GM03348 (cell line): ENCODE measurements around the gene GPX3.

ENCODE experiments used
- DNase-seq: peaks from one replicate; pipeline ENCODE4 v3.0.0; 2012; ENCODE audit warnings: low spot score

Gene GPX3

DNA sequence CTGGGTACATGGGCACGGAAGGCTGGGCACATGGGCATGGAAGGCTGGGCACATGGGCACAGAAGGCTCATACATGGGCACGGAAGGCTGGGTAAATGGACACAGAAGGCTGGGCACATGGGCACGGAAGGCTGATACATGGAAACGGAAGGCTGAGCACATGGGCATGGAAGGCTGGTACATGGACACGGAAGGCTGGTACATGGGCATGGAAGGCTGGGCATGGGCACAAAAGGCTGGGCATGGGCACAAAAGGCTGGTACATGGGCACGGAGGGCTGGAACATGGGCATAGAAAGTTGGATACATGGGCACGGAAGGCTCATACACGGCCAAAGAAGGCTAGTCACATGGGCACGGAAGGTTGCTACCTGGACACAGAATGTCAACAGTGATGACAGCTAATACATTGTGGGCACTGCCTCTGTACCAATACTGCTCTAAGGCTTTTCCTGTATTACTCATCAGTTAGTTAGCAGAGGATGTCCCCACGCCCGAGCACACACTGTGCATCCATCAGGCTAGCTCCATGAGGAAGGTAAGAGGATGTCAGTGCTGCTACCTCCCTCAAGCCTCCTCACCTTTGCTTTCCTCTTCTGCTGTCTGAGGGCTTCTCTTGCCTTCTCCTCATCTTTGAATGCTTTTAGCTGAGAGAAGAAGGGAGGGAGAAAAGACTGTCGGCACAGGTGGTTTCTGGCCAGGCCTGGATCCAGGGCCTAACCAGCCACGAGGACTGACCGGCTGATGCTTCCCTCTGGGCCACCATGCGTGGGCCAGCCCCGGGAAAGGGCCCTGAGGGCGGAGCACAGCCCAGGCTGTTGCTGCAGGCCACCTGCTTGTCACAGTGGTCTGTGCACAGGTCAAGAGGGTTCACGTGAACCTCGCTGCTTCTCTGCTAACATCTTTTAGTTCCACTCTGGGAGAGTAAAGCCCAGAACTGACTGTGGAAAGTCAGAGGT, 14.3 kb downstream of the GPX3 start:
- no peak for DNase-seq

DNA sequence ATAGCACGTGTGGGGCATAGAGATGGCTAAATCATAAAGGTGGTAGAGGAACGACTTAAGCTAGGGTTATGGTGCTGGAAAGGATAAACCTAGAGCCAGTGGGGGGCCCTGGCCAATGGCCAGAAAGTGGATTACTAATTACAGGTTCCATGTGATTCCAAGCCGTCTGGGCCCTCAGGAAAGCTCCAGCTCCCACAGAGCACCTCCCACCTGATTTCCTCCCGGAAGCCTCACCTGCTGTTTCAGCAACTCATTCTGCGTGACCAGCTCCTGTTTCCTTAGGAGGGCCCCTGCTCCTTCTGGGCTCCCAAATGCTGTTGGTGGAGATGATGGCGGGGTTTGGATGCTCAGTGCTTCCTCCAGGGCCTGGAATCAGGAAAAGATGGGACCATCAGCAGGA, 16.2 kb downstream of the GPX3 start:
- DNase-seq: no peak

DNA sequence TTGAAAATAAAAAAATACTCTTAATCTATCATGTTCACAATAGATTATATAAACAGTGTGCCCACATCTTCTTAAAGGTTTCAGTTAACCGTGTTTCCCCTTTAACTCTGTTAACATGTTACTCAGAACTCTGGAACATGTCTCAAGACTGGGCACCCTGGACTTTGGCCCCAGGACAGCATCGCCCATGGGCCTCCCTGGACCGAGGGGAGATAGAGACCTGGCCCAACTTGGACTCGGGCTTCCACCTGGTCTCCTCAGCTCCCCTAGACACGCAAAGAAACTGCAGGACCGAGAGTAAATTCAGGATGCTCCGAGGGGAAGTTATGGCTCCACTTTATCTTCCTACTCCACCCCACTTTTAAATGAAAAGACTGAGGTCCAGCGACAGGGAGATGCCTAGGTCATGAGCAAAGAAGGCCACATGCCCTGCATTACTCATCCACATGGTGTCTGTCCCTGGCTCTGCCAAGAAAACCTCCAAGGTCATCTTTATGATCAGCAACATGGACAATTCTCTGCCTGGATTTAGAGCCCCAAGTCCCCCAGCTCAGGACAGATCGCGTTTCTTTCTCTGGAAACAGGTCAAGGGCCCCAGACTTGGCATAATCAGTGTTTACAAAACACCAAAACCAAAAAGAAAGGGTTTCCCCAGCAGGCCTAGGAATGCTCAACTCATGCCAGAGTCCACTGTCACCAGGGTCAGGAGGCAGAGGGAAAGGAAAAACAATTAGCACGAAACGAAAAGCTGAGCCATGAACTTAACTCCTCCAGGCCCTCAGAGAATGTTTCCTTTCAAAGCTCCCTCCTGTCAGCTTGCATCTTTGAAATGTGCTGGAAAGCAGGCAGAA, 17.4 kb downstream of the GPX3 start:
- peak; percentile 81 for DNase-seq

DNA sequence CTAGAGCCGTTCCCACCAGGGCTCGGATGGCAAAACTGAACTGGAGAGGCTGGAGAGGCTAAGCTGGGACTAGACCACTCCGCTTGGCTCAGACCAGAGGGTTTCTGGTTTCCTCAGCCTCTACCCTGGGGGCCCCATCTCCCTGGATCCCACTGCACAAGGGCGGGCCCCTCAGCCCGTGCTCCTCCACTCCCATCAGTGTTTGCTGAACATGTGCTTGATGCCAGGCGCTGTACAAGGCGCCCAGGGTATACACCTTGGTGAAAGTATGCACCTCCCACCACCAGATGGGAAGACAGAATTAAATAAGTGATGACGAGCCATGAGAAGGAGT, 18.0 kb downstream of the GPX3 start:
- no peak for DNase-seq

DNA sequence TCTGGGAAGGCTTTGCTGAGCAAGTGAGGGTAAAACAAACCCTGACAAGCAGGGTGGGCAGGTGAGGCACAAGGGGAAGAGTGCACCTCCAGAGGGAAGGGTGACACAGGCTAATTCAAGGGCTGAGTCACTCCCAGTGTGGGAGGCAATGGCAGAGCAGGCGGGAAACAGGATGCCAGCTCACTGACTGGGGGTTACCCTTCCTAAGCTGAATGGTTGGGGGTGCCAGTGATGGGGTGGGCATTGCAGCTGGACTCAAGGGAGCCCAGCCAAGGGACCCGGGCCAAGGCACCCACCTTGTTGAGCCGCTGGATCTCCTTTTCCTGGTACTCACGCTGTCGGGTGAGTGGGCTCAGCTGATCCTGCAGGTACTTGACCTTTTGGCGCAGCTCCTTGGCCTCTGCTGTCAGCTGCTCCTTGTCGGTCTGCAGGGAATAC, 18.4 kb downstream of the GPX3 start:
- peak; percentile 47 for DNase-seq

DNA sequence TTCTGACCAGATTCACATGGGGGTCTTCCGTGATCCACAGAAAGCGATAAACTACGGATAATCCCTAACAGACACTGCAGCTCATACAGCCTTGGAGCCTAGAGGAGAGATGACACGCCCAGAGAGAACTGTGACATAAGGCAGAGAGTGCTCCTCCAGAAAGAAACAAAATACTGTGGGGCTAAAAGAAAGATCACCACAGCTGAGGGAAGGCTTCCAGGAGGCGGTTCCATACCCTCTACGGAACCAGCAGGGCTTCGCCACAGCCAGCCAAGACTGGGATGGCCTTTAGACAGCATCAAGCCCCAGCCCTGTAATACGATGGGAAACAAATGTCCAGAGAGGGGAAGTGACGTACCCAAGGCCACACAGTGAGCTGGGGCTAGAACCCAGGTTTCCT, 19.3 kb downstream of the GPX3 start:
- no peak for DNase-seq

DNA sequence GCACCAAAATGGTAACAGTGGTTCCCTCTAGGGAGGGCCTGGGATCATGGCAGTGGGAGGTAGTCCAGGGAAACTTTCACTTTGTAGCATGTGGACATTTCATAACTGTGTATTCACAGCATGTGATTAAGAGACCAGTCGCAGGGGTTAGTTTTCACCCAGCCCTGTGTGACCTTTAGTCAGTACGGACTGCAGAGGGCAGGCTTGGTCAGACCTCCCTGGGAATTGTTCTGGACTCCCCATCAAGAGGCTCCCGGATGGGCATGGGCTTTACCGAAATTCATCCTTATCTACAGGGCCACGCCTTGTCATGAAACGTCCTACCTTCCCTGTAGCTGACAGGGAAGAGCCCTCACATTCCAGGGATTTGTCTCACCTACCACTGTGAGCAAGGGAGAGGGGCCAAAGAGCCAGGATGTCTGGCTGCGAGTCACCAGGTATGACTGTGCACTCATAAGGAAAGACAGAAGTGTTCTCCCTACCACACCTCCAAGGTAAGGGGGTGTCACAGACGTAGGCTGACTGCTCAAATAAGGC, 19.9 kb downstream of the GPX3 start:
- no peak for DNase-seq

DNA sequence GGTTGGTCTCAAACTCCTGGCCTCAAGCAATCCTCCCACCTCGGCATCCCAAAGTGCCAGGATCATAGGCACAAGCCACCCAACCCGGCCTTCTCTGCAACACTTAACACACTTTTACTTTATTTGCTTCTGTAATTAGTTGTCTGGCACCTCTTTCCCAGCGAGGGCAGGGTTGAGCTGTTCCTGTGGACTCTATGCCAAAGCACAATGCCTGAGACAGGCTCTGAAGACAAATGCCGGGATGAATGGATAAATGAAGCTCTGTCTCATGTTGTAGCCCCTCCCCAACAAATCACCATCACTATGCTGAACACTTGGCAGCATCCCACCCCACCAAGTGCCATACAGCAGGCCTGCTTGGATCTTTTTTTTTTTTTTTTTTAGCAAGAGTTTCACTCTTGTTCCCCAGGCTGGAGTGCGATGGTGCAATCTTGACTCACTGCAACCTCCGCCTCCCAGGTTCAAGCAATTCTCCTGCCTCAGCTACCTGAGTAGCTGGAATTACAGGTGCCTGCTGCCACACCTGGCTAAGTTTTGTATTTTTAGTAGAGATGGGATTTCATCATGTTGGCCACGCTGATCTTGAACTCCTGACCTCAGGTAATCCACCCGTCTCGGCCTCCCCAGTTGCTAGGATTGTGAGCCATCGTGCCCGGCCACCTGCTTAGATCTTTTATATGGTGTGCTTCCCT, 21.3 kb downstream of the GPX3 start:
- DNase-seq: no peak

DNA sequence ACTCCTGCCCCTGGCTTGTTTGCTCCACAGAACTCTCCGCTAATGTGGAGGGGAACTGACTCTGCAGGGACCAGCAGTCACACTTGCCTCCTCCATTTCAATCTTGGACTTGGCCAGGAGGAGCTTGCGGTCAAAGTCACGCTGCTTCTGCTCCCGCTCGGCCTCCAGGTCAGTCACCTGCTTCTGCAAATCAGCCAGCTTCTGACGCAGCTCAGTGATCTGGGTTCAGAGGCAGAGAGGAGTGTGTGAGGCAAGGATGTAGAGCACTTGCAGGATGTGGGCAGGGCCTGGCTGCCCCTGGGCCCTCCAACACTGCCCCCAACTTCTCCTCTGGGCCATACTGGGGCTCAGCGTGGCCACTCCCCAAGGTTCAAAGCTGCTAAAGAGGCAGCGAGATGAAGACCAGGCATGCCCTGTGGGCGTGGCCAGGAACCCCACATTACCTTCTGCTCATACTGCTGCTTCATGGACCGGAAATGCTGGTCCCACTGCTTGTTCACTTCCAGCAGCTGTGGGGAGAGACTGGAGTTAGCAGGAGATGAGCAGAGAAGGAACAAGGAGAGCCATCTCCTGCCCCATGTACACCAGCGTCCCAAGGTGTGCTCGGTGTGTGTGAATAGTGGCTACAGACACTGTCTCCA, 22.2 kb downstream of the GPX3 start:
- no peak for DNase-seq

DNA sequence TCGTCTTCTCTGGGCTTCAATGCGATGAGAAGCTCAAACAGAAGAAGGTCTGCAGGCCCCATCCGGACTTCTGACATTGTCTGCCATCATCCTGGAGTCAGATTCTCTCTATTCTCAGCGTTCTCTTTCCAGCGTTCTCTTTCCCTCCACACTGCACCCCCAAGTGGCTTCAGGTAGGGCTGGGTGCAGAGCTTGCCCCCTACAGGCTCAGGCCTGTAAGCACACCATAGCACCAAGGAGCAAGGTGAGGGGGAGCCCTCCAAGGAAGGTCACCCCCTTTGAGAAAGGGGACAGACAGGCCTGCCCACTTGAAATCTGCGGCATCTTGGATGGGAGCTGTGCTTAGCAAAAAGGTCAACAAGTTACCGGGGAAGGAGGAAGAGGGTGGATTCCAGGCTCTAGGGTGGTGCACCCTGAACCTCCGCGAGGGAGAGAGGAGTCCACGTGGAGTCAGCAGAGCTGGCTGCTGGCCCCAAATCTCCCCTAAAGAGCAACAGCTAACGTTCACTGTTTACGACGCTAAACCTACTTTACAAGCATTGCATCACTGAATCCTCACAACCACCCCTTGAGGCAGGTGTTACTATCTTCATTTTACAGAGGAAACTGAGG, 27.5 kb downstream of the GPX3 start:
- DNase-seq: peak; percentile 64

DNA sequence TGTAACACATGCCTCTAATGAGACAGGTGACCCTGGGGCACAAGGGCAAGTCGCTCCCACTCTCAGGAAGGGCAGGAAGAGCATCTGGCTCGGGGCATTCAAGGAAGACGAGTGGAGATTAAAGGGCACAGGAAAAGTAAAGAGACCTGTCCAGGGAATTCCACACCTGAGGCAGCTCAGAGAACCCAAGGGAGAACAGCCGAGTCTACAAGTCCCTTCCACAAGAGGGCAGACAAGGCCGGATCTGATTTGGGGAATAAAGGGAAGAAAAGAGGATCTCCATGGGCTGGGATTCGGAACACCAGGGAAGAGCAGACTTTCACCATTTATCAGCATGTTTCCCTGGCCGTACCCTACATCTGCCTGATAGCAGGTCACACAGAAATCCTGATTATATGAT, 28.1 kb downstream of the GPX3 start:
- no peak for DNase-seq

DNA sequence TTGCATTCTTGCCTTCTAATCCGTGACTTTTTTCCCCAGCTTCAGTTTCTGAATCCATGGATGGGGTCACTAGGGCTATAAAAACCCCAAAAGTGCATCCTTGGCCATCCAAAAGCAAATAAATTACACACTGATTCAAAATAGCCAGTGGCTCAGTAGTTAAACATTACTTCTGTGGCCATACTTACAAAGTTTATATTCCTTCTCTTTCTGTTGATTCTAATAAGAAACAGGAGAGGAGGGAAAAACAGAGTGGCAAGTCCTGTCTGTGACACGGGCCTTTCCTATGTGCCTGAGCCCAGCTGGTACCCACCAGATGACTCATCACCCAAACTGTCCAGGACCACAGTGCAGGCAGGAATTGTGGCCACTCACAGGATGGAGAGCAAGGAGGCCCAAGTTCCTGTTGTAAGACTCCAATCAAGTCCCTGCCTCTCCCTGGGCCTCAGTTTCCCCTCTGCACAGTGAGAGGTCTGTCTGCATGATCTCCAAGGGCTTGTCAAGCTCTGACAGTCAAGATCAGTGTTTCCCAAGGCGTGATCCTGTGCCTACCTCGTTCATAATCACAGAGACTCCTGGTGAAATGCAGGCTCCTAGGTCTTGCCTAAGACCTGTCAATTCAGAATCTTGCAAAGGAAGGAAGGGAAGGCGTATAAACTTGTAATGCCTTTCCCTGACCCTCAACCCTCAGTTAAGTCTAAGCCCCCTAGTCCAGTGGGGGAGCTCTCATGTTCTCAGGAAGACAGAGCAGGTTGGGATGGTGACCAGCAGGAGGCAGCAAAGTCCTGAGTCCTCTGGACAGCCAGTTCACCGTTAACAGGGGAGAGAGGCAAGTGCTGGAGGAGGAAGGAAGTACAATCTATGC, 30.9 kb downstream of the GPX3 start:
- peak; percentile 88 for DNase-seq

DNA sequence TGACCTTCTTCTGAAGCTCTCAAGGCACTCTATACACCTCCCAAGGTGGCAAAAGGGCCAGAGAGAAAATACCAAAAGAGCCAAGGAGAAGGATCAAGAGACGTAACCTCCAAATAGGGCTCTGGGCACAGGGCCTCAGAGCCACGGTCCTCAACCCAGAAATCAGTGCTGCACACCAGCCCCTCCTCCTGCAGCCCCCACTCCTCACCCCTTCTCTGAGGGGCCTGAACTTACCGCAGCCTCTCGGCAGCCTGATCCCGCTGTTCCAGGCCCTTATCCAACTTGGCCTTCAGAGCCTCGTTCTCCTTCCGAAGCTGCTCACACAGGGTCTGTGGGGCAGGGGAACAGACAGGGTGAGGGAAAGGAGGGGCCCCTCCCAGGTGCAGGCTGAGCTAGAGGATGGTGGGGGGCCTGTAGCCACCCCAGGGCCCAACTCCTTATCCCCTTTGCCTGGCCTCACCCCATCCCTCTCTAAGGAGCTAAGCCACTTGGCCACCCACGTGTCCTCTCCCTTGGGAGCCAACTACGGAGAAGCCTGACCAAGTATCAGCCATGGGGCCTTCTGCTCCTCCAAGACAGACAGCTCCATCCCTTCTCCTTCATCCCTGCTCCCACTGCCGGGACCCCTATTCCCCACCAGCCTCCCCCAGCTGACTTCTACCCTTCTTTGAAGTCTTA, 31.7 kb downstream of the GPX3 start:
- DNase-seq: no peak

DNA sequence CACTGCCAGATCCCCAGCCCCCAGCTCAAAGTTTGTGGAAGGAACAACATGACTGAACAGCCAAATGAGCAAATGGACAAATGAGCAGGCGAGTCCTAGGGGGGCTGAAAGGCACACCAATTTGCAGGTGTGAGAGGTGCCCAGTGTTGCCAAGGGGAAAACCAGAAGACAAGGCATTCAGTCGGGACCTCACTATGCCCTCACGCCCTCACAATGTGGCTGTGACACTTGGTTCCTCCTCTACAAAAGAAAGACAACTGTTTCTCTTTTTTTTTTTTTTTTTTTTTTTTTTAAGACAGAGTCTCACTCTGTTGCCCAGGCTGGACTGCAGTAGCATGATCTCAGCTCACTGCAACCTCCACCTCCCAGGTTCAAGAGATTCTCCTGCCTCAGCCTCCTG, 32.4 kb downstream of the GPX3 start:
- no peak for DNase-seq

DNA sequence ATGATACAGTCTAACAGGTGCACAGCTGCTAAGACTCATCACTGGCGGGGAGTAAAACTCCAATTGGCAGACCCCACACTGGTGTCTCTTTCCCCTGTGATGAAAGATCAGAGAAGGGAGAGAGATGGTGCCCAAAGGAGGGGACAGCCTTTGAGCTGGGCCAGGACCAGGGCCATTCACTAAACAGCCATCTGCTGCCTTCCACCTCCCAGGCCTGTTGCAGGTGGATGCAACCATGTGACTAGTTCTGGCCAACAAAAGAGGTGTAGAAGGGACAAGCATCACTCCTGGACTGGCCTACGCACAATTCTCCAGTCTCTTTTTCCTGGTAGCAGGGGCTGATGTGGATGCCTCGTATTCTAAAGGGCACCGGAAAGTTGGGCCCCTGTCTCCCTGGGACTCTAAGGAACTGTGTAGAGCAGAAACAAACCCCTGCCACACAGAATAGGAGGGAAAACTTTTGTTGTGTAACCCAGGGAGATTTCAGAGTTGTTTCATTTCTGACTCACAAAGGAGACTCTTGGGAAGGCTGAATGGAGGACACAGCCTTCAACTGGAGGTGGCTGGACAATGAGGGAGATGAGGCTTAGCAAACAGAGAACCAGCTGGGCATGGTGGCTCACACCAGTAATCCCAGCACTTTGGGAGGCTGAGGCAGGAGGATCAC, 33.5 kb downstream of the GPX3 start:
- no peak for DNase-seq

DNA sequence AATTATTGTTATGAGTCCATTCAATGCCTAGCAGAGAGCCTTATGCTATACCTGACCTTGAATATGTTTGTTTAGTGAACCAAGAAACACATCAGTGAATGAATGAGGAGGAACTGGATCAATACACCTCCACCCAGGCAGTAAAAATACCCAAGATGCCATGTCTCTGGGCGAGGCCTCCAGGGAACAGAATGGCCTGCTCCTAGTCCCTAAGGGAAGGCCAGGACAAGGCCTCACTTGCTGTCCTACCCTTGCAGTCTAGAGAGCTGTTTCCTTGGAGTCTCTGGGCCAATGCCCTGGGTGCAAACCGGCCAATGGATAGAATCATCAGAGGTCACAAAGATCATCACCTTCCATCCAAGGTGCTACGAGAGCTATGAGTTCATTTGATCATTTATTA, 34.3 kb downstream of the GPX3 start:
- no peak for DNase-seq

DNA sequence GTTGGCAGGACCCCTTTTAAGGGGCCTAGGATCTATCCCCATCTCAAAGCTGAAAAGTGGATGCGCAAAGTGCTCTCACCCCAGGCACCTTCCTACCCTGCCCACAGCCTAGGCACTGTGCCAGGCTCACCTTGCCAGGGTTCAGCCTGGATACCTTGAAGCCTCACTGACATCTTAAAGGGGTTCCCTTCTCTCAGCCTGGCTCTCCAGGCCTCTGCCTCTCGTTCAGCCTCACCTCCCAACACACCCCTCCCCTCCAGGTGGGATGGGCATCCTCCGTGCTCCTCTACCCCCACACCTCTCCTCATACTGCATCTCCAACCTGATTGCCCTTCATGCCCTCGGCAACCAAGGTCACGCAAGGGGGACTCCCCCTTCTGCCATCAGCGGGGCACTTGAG, 34.9 kb downstream of the GPX3 start:
- DNase-seq: no peak

DNA sequence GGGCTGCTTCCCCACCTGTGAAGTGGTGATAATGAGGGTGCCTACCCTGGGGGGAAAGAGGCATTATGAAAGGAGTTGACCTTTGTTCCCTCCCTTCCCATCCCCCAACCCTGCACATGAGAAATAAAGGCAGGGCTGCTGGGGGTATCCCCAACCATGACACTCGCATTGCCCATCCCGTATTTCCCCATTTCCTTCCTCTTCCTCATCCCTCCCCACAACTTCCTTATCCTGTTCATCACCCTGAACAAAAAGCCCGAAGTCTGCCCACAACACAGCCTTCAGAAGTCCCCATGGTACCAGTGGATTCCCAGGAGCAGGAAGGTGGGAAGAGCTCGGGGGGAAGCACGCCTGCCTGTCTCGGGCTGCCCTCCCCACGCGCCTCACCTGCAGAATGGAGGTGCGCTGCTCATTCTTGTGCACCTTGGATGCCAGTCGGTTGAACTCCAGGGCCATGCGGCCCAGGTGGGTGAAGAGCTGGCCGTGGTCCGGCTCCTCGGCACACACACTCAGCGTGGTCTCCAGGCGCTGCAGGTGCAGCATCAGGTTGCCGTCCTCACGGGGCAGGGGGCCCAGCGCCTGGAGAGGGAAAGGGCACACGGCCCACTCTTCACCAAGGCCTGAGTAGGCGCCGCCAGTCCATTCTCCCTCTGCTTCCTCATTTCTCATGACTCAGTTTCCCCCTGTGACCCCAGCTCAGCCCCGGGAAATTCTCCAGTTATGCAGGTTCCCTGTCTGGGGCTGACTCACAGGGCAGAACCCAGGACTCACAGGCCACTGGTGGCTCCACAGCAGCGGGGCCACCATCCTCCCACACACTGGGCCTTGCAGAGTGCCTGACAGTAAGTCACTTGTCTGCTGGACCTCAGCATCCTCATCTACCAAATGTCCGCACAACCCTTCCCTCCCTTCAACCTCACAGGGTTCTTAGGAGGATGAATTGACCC, 36.3 kb downstream of the GPX3 start:
- no peak for DNase-seq
